Fibroblast of the aortic adventitia (primary cell): ENCODE results near the gene DNAAF8. TPM values are rescaled to one million over a fixed set of nuclear protein-coding genes. Genes with fewer than 3 reads are reported as not detected.

ENCODE experiments used
- DNase-seq: peaks from one replicate; pipeline ENCODE4 v3.0.0-alpha.2; 2010; ENCODE audit warnings: low read depth
- H3K4me3 ChIP-seq: 2 replicates; pipeline ENCODE4 v1.5.1; 2011; ENCODE audit warnings: low read depth, mild to moderate bottlenecking, control low read depth, low read length, moderate library complexity
- CTCF ChIP-seq: IDR thresholded peaks from 2 replicates; pipeline ENCODE4 v1.5.1; 2011; ENCODE audit warnings: mild to moderate bottlenecking, low read length, control low read depth, inconsistent platforms; ENCODE audit not compliant: insufficient read depth
- total RNA-seq: library from RNA; depleted of rRNA; stranded (reverse); fragments of >200 nt; gene quantifications from 2 replicates; pipeline ENCODE4 v1.2.3, GENCODE V29; 2012; ENCODE audit warnings: low replicate concordance

Gene DNAAF8
- total RNA-seq, 1 donor: 1.4 TPM

GRCh38 chr16:4706871-4707270 is 27.5 kb upstream of the DNAAF8 start:
- no peak overlapping the region for H3K4me3 ChIP-seq
- no peak for DNase-seq
- TF ChIP-seq CTCF: no peak

GRCh38 chr16:4709481-4709880 is 24.9 kb upstream of the DNAAF8 start:
- TF ChIP-seq CTCF: no peak
- no peak overlapping the region for H3K4me3 ChIP-seq
- peak; percentile 36 for DNase-seq

- no peak for DNase-seq
- no peak overlapping the region for H3K4me3 ChIP-seq
- no peak for TF ChIP-seq CTCF
These were observed 20.5 kb upstream of the DNAAF8 start for GRCh38 chr16:4713663-4714501.

- no peak overlapping the region for H3K4me3 ChIP-seq
- TF ChIP-seq CTCF: no peak
- no peak for DNase-seq
These were observed 19.3 kb upstream of the DNAAF8 start for GRCh38 chr16:4714996-4715395.

GRCh38 chr16:4718466-4718865 is 15.9 kb upstream of the DNAAF8 start:
- H3K4me3 ChIP-seq: no peak overlapping the region
- DNase-seq: no peak
- no peak for TF ChIP-seq CTCF

GRCh38 chr16:4723071-4723767 is 11.1 kb upstream of the DNAAF8 start:
- no peak overlapping the region for H3K4me3 ChIP-seq
- no peak for DNase-seq
- no peak for TF ChIP-seq CTCF
